ENCODE measurements around the gene CIB4. TPM values are rescaled to one million over a fixed set of nuclear protein-coding genes. Genes with fewer than 3 reads are reported as not detected.

CIB4 gene
- total RNA-seq, 4 donors from 2014 or later = 1.1 TPM; not detected in 3

DNA sequence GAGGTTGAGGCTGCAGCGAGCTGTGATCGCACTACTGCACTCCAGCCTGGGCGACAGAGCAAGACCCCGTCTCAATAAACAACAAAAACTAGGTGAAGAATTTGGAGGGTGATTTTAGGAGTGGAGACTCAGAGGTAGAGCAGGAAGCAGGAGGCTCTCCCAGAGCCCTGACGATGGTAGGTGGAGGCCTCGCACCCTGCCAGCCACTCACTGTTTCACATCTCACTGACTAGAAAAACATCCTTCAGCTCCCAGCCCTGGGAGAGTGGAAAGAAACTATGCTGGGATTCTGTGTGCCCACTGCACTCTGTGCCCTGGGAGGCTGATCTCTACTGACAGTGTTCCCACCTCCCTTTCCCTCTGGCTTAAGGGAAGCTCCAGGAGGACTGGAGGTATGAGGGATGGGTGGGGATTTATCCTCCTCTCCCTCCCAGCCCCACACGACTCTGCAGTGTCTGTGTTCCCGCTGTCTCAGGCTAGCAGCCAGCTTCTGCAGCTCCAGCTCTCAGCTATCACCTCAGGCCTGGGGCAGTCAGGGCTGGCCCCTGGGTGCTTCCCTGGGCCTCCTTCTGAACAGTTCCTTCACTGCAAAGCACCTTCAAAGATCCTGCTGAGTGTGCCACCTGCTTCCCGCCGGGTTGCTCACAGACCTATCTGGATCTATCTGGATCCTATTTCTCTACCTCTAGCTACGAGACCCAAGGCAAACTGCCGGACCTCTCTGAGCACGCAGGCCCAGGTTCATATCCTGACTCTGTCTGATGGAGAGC is 9.6 kb downstream of the CIB4 start:
- TF ChIP-seq, protein P1, sequence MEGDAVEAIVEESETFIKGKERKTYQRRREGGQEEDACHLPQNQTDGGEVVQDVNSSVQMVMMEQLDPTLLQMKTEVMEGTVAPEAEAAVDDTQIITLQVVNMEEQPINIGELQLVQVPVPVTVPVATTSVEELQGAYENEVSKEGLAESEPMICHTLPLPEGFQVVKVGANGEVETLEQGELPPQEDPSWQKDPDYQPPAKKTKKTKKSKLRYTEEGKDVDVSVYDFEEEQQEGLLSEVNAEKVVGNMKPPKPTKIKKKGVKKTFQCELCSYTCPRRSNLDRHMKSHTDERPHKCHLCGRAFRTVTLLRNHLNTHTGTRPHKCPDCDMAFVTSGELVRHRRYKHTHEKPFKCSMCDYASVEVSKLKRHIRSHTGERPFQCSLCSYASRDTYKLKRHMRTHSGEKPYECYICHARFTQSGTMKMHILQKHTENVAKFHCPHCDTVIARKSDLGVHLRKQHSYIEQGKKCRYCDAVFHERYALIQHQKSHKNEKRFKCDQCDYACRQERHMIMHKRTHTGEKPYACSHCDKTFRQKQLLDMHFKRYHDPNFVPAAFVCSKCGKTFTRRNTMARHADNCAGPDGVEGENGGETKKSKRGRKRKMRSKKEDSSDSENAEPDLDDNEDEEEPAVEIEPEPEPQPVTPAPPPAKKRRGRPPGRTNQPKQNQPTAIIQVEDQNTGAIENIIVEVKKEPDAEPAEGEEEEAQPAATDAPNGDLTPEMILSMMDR (IDR thresholded peaks at IDR 0.05; ENCODE audit: low read depth) = no peak

DNA sequence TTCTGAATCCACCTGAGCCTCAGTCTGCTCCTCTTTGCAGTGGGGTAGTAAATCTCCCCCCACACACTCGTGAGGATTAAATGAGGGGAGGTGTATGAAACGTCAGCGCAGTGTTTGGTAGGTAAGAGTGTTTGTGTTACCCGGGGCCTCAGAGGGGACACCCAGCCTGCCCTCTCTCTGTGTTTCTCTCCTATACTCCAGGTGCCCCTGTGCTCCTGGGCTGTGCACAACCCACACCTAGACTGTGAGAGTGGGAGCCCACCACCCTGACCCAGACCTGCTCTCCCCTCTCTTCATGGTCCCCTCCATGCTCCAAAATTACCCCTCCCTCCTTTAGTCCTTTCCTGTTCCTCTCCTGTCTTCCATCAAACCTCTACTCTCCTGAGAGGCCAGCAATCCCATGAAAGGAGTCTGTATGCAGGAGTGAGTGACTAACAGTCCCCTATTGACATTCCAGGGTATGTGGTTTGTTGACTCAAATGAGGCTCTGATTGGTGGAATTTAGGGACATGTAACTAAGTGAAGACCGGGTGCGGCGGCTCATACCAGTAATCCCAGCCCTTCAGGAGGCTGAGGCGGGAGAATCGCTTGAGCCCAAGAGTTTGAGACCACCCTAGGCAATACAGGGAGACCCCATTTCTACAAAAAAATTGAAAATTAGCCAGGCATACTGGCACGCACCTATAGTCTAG is 10.4 kb downstream of the CIB4 start:
- TF ChIP-seq, protein P1 (IDR thresholded peaks at IDR 0.05; ENCODE audit: low read depth) = no peak

DNA sequence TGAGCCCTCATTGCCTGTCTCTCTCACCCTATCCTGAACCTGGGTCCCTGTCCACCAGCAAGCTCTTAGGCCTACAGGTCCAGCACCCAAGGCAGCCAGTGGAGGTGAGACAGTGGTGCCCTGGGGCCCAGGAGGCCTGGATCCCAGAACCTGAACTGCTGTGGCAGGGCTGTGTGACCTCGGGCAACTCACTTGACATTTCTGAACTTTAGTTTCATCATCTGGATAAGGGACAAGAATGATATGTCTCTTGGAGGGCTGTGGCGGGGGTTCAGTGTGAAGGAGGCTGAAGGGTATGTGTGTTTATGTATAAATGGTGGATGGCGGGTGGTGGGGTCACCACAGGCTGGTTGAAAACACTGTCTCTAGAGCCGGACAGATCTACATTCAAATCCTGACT is 10.9 kb downstream of the CIB4 start:
- TF ChIP-seq, protein P1 (IDR thresholded peaks at IDR 0.05; ENCODE audit: low read depth) = no peak

DNA sequence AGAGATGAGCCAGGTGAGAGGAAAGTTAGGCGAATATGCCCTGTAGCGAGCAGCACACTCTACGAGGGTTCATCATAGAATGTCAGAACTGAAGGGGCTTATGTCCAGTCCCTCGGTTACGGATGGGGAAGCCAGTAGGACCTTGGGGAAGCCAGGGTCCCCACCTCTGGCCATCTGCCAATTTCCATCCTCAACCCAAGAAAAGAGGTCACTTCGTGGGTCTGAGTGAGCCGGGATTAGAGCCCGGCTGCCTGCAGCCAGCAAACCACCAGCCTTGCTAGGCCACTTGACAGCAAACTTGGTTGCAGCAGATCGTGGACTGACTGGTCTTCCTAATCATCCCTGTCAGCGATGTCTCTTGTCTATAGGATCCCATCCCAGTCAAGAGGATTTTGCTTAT is 11.4 kb downstream of the CIB4 start:
- TF ChIP-seq, protein P1 (IDR thresholded peaks at IDR 0.05; ENCODE audit: low read depth) = no peak

DNA sequence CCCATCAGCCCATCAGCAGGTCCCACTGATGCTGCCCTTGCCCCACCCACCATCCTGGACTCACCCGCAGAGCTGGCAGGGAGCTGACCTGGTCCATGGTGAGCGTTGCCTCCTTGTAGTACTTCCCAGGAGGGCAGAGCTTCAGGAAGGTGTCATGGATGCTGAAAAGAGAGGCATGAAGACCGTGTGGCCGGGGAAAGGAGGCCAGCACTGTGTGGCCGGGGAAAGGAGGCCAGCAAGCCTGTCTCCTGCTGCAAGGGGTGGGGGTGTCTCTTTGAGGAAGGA is 11.9 kb downstream of the CIB4 start:
- TF ChIP-seq, protein P1 (IDR thresholded peaks at IDR 0.05; ENCODE audit: low read depth) = no peak

DNA sequence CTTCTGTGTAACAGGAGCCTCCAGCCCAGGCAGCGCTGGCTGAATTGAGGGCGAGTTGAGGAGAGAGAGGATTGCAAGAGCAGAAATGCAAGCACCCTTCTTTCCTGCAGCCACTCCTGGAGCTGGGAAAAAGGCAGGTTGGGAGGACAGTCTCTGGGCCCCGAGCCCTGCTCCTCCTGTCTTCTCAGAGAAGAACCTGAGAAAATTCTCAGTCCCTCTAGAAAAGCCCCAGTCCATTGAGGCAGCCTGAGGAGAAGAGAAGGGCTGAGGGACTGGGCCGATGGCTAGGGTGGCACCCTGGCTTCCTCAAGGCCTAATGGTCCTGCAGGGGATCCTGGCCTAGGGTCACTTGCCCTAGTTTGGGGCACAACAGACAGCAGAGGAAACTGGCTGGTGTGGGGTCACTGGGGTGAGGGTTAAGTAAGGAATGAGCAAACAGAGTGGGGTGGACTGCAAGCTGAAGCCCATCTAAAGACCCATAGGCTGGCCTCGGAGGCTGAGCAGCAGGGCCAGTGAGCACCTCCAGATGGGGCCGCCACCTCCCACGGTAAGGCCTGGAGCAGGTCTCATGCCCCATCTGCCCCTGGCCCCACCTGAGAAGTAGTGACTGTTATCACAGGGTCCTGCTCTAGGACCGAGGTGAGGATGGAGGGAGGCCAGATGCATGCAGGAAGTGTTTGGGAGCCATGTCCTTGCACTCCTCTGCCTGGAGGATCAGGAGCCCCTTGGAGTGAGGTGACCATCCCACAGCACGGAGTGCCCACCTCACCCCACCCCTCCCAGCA is 12.4 kb downstream of the CIB4 start:
- TF ChIP-seq, protein P1 (IDR thresholded peaks at IDR 0.05; ENCODE audit: low read depth) = no peak
